ENCODE measurements around the gene POU6F2.

GRCh38 chr7:39051279-39051678 is 73.6 kb downstream of the POU6F2 start:
- TF ChIP-seq FOXM1 (IDR thresholded peaks at IDR 0.05; ENCODE audit: borderline replicate concordance, low read depth) = no peak
- no peak for TF ChIP-seq EP300 (IDR thresholded peaks at IDR 0.05; ENCODE audit: borderline replicate concordance)
- TF ChIP-seq TAF1 (IDR thresholded peaks at IDR 0.05; ENCODE audit: low read depth) = no peak
